ENCODE results near the gene SLC26A2. TPM values are rescaled to one million over a fixed set of nuclear protein-coding genes. Genes with fewer than 3 reads are reported as not detected.
A peak's percentile ranks its signal among the peaks of the same experiment; 100 is the strongest.
"Not testable (repeated sequence)": the region's sequence is repeated elsewhere in the genome, so short reads cannot be mapped to it uniquely, and the experiment has no call there.

Gene SLC26A2
- polyA plus RNA-seq, 1 donor = 88.7 TPM

DNA sequence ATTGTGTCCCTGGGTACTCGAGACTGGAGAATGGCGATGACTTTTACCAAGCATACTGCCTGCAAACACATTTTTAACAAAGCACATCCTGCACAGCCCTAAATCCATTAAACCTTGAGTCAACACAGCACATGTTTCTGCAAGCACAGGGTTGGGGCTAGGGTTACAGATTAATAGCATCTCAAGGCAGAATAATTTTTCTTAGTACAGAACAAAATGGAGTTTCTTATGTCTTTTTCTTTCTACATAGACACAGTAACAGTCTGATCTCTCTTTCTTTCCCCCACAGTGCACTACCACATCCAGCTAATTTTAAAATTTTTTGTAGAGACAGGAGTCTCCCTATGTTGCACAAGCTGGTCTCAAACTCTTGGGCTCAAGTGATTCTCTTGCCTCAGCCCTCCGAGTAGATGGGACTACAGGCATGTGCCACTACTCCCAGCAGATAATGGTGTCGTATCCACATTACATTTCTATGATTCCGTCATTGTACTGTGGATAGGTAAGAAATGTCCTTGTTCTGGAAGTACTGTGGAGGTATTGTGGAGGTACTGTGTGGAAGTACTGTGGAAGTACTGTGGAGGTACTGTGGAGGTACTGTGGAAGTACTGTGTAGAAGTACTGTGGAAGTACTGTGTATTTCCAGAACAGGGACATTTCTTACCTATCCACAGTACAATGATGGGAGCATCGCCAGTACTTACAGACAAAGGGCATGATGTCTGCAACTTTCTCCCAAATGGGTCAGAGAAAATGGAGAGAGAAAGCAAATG lies 17.2 kb upstream of the SLC26A2 start:
- not testable (repeated sequence) for H3K27me3 ChIP-seq (ENCODE audit: control insufficient read depth, insufficient read depth, low read length); H3K4me3 ChIP-seq (ENCODE audit: low read length); H3K9me3 ChIP-seq (ENCODE audit: control insufficient read depth, low read depth, low read length); H3K36me3 ChIP-seq (ENCODE audit: control insufficient read depth, insufficient read depth, low read length)
- peak in 1 of 2 donors; percentile 26 for DNase-seq
- WGBS (ENCODE audit: insufficient coverage, low lambda C conversion rate) = 100% methylated on average over 1 of the region's 6 CpGs
- Histone ChIP-seq H3K27ac (ENCODE audit: low read length) (peak overlapping the region; percentile 93), H3K4me1 (ENCODE audit: control insufficient read depth, insufficient read depth, low read length) (peaks cover 79% of the 10 kb centered on the region)

GRCh38 chr5:149944666-149945065 lies 15.9 kb upstream of the SLC26A2 start, which contains the start of gene PDE6A:
Gene PDE6A (minus strand): TSS chr5:149944793. CDS start chr5:149944673, 120 bp downstream.
- Histone ChIP-seq H3K36me3 (ENCODE audit: control insufficient read depth, insufficient read depth, low read length) (no peaks in the 10 kb centered on the region), H3K9me3 (ENCODE audit: control insufficient read depth, low read depth, low read length) (no peaks in the 10 kb centered on the region), H3K4me1 (ENCODE audit: control insufficient read depth, insufficient read depth, low read length) (peaks cover 69% of the 10 kb centered on the region), H3K27ac (ENCODE audit: low read length) (peak within 1 kb of the TSS; percentile 93), H3K27me3 (ENCODE audit: control insufficient read depth, insufficient read depth, low read length) (no peaks in the 10 kb centered on the region), H3K4me3 (ENCODE audit: low read length) (no peak within 1 kb of the TSS)
- no CpG with 5 or more reads among the region's 2 CpGs for WGBS (ENCODE audit: insufficient coverage, low lambda C conversion rate)
- DNase-seq = peak in 1 of 2 donors; percentile 17

DNA sequence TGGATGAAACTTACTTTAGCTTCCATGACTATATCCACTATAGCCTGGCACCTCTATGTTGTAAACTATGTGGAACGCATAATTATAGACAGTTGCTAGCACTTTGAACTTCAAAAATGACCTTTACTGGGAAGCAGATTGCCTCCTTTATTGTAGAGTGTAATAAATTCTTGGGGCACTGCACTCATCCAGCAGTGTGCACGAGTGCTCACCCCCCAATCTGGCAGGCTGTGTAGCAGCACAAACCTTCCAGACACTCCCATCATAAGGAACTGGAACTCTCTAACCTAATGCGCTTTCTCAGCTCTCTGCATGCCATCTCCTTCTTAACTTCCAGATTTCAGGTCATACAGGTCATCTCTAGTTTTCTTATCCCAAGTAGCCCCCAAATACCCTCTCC lies 14.4 kb upstream of the SLC26A2 start:
- Histone ChIP-seq H3K9me3 (ENCODE audit: control insufficient read depth, low read depth, low read length) (no peaks in the 10 kb centered on the region), H3K36me3 (ENCODE audit: control insufficient read depth, insufficient read depth, low read length) (no peaks in the 10 kb centered on the region), H3K4me3 (ENCODE audit: low read length) (no peak overlapping the region), H3K4me1 (ENCODE audit: control insufficient read depth, insufficient read depth, low read length) (peaks cover 57% of the 10 kb centered on the region), H3K27me3 (ENCODE audit: control insufficient read depth, insufficient read depth, low read length) (no peaks in the 10 kb centered on the region), H3K27ac (ENCODE audit: low read length) (peak overlapping the region; percentile 93)
- 25% methylated on average over 1 of the region's 3 CpGs for WGBS (ENCODE audit: insufficient coverage, low lambda C conversion rate)
- DNase-seq = peak; percentile 93 to 96

- Histone ChIP-seq H3K4me1 (ENCODE audit: control insufficient read depth, insufficient read depth, low read length) (peaks cover 35% of the 10 kb centered on the region), H3K36me3 (ENCODE audit: control insufficient read depth, insufficient read depth, low read length) (no peaks in the 10 kb centered on the region), H3K4me3 (ENCODE audit: low read length) (no peak overlapping the region), H3K9me3 (ENCODE audit: control insufficient read depth, low read depth, low read length) (no peaks in the 10 kb centered on the region), H3K27ac (ENCODE audit: low read length) (no peak overlapping the region), H3K27me3 (ENCODE audit: control insufficient read depth, insufficient read depth, low read length) (no peaks in the 10 kb centered on the region)
- DNase-seq = no peak
- no CpG with 5 or more reads among the region's 5 CpGs for WGBS (ENCODE audit: insufficient coverage, low lambda C conversion rate)
Measured at GRCh38 chr5:149948993-149949392, 11.6 kb upstream of the SLC26A2 start.

DNA sequence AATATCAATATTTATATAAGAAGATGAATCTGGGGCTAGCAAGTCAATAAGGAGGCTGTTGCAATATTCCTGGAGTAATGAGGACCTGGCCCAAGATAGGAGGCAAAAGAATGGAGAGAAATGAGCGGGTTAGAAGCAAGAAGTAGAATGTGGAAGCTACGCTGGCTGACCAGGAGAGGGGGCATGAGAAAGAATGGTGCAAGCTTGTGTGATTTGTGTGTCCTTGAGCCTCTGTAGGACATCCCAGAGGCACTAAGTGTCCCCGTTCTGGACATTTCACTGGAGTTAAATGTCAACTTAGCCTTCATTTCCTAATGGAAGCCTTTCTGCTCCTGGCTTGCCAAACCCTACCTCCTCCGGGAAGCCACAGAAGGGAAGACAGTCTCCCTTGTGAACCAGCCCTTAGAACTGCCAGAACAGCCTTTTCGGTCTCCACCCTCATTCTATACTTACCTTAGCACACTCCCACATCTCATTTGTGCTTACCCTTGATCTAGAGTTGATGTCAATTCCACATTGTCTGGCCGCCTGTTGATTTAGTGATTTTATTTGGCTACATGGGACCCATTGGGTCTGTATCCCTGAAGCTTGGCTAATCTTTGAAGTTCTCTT lies 9.3 kb upstream of the SLC26A2 start:
- H3K9me3 ChIP-seq (ENCODE audit: control insufficient read depth, low read depth, low read length) = no peaks in the 10 kb centered on the region
- no peaks in the 10 kb centered on the region for H3K36me3 ChIP-seq (ENCODE audit: control insufficient read depth, insufficient read depth, low read length)
- H3K27me3 ChIP-seq (ENCODE audit: control insufficient read depth, insufficient read depth, low read length) = no peaks in the 10 kb centered on the region
- no peak overlapping the region for H3K27ac ChIP-seq (ENCODE audit: low read length)
- no peak for DNase-seq
- H3K4me1 ChIP-seq (ENCODE audit: control insufficient read depth, insufficient read depth, low read length) = peaks cover 20% of the 10 kb centered on the region
- no peak overlapping the region for H3K4me3 ChIP-seq (ENCODE audit: low read length)
- WGBS (ENCODE audit: insufficient coverage, low lambda C conversion rate) = no CpG with 5 or more reads among the region's 6 CpGs

DNA sequence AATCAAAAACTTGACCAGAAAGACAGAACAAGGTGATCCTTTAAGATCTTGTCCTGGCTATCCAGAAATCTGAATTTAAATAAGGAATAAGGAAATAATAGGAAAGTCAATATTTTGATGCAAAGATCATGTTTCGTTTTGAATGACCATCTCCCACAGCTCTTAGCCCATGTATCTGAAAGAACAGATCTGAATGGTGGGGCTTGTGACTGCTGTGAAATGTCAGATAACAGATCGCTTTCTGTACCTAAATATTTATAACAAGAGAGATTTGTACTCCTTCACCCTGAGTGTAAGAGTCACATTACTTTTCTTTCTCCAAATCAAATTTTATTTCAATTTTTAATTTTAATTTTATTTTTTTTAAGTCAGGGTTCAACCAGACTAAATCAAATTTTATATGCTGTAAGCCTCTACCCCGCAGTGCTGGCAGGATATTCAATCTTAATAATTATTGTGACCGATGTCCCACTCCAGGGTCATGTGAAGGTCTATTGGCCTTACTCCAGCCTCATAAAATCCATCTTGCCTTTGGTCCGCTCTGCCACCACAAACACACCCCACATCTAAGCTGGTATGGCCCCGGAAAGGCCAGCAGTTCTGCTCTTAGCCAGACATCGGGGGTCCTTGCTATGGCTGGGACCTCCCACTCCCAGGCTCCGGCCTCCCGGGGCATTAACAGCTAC lies 7.0 kb upstream of the SLC26A2 start:
- Histone ChIP-seq H3K27me3 (ENCODE audit: control insufficient read depth, insufficient read depth, low read length) (no peaks in the 10 kb centered on the region), H3K4me3 (ENCODE audit: low read length) (no peak overlapping the region), H3K36me3 (ENCODE audit: control insufficient read depth, insufficient read depth, low read length) (no peaks in the 10 kb centered on the region), H3K4me1 (ENCODE audit: control insufficient read depth, insufficient read depth, low read length) (peaks cover 20% of the 10 kb centered on the region), H3K9me3 (ENCODE audit: control insufficient read depth, low read depth, low read length) (no peaks in the 10 kb centered on the region), H3K27ac (ENCODE audit: low read length) (no peak overlapping the region)
- DNase-seq = no peak
- WGBS (ENCODE audit: insufficient coverage, low lambda C conversion rate) = 80% methylated on average over 2 of the region's 9 CpGs

DNA sequence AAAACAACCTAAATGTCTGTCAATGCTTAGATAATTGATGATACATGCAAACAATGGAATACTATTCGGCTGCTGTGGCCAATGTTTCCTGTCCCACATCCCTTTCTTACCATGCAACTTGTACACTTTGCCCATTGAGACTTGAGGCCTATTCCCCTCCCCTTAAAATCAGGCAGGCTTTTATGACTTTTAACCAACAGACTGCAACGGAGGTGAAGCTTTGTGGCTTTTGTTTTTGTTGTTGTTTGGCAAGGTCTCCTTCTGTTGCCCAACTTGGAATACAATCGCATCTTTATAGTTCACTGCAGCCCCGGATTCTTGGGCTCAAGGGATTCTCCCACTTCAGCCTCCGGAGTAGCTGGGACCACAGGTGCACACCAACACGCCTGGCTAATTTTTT lies 5.8 kb upstream of the SLC26A2 start:
- Histone ChIP-seq H3K27ac (ENCODE audit: low read length) (no peak overlapping the region), H3K27me3 (ENCODE audit: control insufficient read depth, insufficient read depth, low read length) (no peaks in the 10 kb centered on the region), H3K4me3 (ENCODE audit: low read length) (no peak overlapping the region), H3K36me3 (ENCODE audit: control insufficient read depth, insufficient read depth, low read length) (no peaks in the 10 kb centered on the region), H3K9me3 (ENCODE audit: control insufficient read depth, low read depth, low read length) (no peaks in the 10 kb centered on the region), H3K4me1 (ENCODE audit: control insufficient read depth, insufficient read depth, low read length) (peaks cover 28% of the 10 kb centered on the region)
- 100% methylated on average over 2 of the region's 6 CpGs for WGBS (ENCODE audit: insufficient coverage, low lambda C conversion rate)
- DNase-seq = no peak

DNA sequence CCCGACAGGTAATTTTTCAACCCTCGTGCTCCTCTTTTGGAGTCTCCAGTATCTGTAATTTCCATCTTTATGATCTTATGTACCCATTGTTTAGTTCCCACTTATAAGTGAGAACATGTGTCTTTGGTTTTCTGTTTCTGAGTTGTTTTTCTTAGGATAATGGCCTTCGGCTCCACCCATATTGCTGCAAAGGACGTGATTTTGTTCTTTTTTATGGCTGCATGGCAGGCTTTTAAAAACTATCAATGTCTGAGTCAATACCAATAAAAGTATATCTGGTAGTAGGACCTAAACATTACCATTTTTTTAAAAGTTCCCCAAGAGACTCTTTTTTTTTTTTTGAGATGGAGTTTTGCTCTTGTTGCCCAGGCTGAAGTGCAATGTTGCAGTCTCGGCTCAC lies 3.9 kb upstream of the SLC26A2 start:
- Histone ChIP-seq H3K4me3 (ENCODE audit: low read length) (no peak overlapping the region), H3K9me3 (ENCODE audit: control insufficient read depth, low read depth, low read length) (no peaks in the 10 kb centered on the region), H3K4me1 (ENCODE audit: control insufficient read depth, insufficient read depth, low read length) (peaks cover 32% of the 10 kb centered on the region), H3K27ac (ENCODE audit: low read length) (peak overlapping the region; percentile 90), H3K36me3 (ENCODE audit: control insufficient read depth, insufficient read depth, low read length) (no peaks in the 10 kb centered on the region), H3K27me3 (ENCODE audit: control insufficient read depth, insufficient read depth, low read length) (no peaks in the 10 kb centered on the region)
- 60% methylated on average over 1 of the region's 5 CpGs for WGBS (ENCODE audit: insufficient coverage, low lambda C conversion rate)
- peak in 1 of 2 donors; percentile 18 for DNase-seq

GRCh38 chr5:149957855-149958254 lies 2.7 kb upstream of the SLC26A2 start:
- WGBS (ENCODE audit: insufficient coverage, low lambda C conversion rate) = no CpG with 5 or more reads among the region's 4 CpGs
- Histone ChIP-seq H3K4me1 (ENCODE audit: control insufficient read depth, insufficient read depth, low read length) (peaks cover 36% of the 10 kb centered on the region), H3K4me3 (ENCODE audit: low read length) (no peak overlapping the region), H3K36me3 (ENCODE audit: control insufficient read depth, insufficient read depth, low read length) (no peaks in the 10 kb centered on the region), H3K27ac (ENCODE audit: low read length) (peak overlapping the region; percentile 90), H3K9me3 (ENCODE audit: control insufficient read depth, low read depth, low read length) (no peaks in the 10 kb centered on the region), H3K27me3 (ENCODE audit: control insufficient read depth, insufficient read depth, low read length) (no peaks in the 10 kb centered on the region)
- peak in 1 of 2 donors; percentile 59 for DNase-seq

DNA sequence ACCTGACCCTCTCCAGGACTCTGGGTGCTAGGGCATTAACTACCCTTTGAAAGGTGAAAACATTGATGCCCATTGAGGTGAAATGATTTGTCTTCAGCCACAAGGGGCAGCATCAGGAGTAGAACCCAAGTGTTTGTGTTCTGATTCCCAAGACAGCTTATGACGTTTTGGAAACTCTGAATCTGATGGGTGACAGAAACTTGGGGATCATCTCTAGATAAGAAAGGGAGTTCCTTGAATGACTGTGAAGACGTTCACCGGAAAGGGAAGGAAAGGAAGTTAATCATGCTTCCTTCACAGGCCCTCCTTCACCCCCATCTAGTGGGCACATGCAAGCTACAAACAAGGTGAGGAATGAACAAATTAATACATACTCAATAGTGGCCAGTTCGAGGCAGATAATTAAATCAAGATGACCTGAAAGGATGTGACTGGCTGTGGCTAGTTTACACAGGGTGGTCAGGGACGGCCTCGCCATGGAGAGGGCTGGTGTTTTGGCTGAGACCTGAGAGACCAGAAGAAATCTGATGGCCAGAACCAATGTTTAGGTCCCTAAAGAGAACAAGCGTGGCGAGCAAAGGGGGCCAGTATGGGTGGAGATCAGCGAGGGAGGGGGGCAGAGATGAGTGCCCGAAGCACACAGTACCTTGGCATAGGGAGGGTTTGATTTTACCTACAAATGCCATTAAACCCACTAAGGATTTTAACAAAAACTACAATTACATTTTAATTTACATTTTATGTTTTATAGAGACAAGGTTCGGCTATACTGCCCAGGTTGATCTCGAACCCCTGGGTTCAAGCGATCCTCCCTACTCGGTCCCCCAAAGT lies 937 bp upstream of the SLC26A2 start:
- H3K27ac ChIP-seq (ENCODE audit: low read length) = peak overlapping the region; percentile 90
- peak overlapping the region; percentile 97 for H3K4me3 ChIP-seq (ENCODE audit: low read length)
- H3K27me3 ChIP-seq (ENCODE audit: control insufficient read depth, insufficient read depth, low read length) = no peaks in the 10 kb centered on the region
- peaks cover 42% of the 10 kb centered on the region for H3K4me1 ChIP-seq (ENCODE audit: control insufficient read depth, insufficient read depth, low read length)
- 60% methylated on average over 1 of the region's 14 CpGs for WGBS (ENCODE audit: insufficient coverage, low lambda C conversion rate)
- no peaks in the 10 kb centered on the region for H3K36me3 ChIP-seq (ENCODE audit: control insufficient read depth, insufficient read depth, low read length)
- H3K9me3 ChIP-seq (ENCODE audit: control insufficient read depth, low read depth, low read length) = no peaks in the 10 kb centered on the region
- peak in 1 of 2 donors; percentile 76 for DNase-seq

Data from large intestine (tissue), 3 donors.